Liver (tissue), 9 donors: ENCODE results near the gene SBF2. TPM values are rescaled to one million over a fixed set of nuclear protein-coding genes. Genes with fewer than 3 reads are reported as not detected.
"Not testable (repeated sequence)": the region's sequence is repeated elsewhere in the genome, so short reads cannot be mapped to it uniquely, and the experiment has no call there.

Source experiments
- DNase-seq: peaks from one replicate; pipeline ENCODE4 v3.0.0-alpha.2; 2017; ENCODE audit warnings: low spot score
- H3K27ac ChIP-seq, 2 donors: one replicate each; pipeline ENCODE4 v1.7.0; 2013; ENCODE audit warnings: inconsistent platforms in 2 of 2, low read length in 2 of 2, control low read depth in 1 of 2, low read depth in 1 of 2, mild to moderate bottlenecking in 1 of 2
- H3K27me3 ChIP-seq, 4 donors: one replicate each; pipeline versions ENCODE4 v1.6.1 to v1.7.0; 2013; ENCODE audit warnings: low read length in 3 of 4, inconsistent platforms in 1 of 4, mild to moderate bottlenecking in 1 of 4, moderate library complexity in 1 of 4; ENCODE audit not compliant: control insufficient read depth in 4 of 4, insufficient read depth in 4 of 4
- H3K36me3 ChIP-seq, 4 donors: one replicate each; pipeline versions ENCODE4 v1.6.1 to v1.7.0; 2013; ENCODE audit warnings: low read length in 3 of 4, mild to moderate bottlenecking in 3 of 4, low read depth in 1 of 4, moderate library complexity in 1 of 4; ENCODE audit not compliant: control insufficient read depth in 4 of 4, insufficient read depth in 3 of 4
- H3K4me1 ChIP-seq, 4 donors: one replicate each; pipeline versions ENCODE4 v1.6.1 to v1.7.0; 2013; ENCODE audit warnings: low read length in 3 of 4, mild to moderate bottlenecking in 3 of 4, moderate library complexity in 1 of 4; ENCODE audit not compliant: control insufficient read depth in 4 of 4, insufficient read depth in 4 of 4
- H3K4me3 ChIP-seq, 3 donors: one replicate each; pipeline versions ENCODE4 v1.6.1 to v1.7.0; 2013; ENCODE audit warnings: low read length in 3 of 3, control low read depth in 1 of 3, low read depth in 1 of 3, mild to moderate bottlenecking in 1 of 3
- H3K9ac ChIP-seq, 2 donors: one replicate each; pipeline ENCODE4 v1.7.0; 2013; ENCODE audit warnings: low read length in 2 of 2, mild to moderate bottlenecking in 2 of 2, moderate library complexity in 2 of 2, control low read depth in 1 of 2, low read depth in 1 of 2
- H3K9me3 ChIP-seq, 4 donors: one replicate each; pipeline versions ENCODE4 v1.6.1 to v1.7.0; 2013; ENCODE audit warnings: low read length in 3 of 4; ENCODE audit not compliant: control insufficient read depth in 4 of 4
- ATF3 ChIP-seq: IDR thresholded peaks from 2 replicates; pipeline ENCODE4 v1.6.1; 2016; ENCODE audit warnings: antibody characterized with exemption
- CTCF ChIP-seq: fragments of 150-350 bp; IDR thresholded peaks from 2 replicates; pipeline ENCODE4 v1.5.1; 2017; ENCODE audit warnings: improper control_type of control experiment, low read depth, low read length; ENCODE audit not compliant: missing input control
- EGR1 ChIP-seq, 2 donors: IDR thresholded peaks; 2 replicates each; pipeline ENCODE4 v1.6.1; 2016 to 2018; ENCODE audit warnings: antibody characterized with exemption in 2 of 2, low read depth in 2 of 2
- FOXA1 ChIP-seq: IDR thresholded peaks from 2 replicates; pipeline ENCODE4 v1.6.1; 2016; ENCODE audit warnings: antibody characterized with exemption
- GABPA ChIP-seq, 2 donors: IDR thresholded peaks in 1 of 2; conservative IDR thresholded peaks in 1 of 2; 2 replicates each; pipeline ENCODE4 v1.6.1; 2016; ENCODE audit warnings: antibody characterized with exemption in 2 of 2, mild to moderate bottlenecking in 1 of 2, moderate library complexity in 1 of 2
- HNF4A ChIP-seq, 2 donors: conservative IDR thresholded peaks; 2 replicates each; pipeline ENCODE4 v1.6.1; 2016; ENCODE audit warnings: antibody characterized with exemption in 2 of 2, mild to moderate bottlenecking in 2 of 2
- HNF4G ChIP-seq: IDR thresholded peaks from 2 replicates; pipeline ENCODE4 v1.6.1; 2016; ENCODE audit warnings: antibody characterized with exemption
- JUND ChIP-seq, 2 donors: IDR thresholded peaks; 2 replicates each; pipeline ENCODE4 v1.6.1; 2016; ENCODE audit warnings: antibody characterized with exemption in 2 of 2
- MAX ChIP-seq: IDR thresholded peaks from 2 replicates; pipeline ENCODE4 v1.6.1; 2016; ENCODE audit warnings: antibody characterized with exemption
- NR2F2 ChIP-seq: IDR thresholded peaks from 2 replicates; pipeline ENCODE4 v1.6.1; 2016; ENCODE audit warnings: antibody characterized with exemption
- RAD21 ChIP-seq, 2 donors: IDR thresholded peaks; 2 replicates each; pipeline ENCODE4 v1.6.1; 2016; ENCODE audit warnings: antibody characterized with exemption in 2 of 2, mild to moderate bottlenecking in 2 of 2
- RXRA ChIP-seq, 2 donors: IDR thresholded peaks; 2 replicates each; pipeline ENCODE4 v1.6.1; 2017 to 2018; ENCODE audit warnings: antibody characterized with exemption in 2 of 2, mild to moderate bottlenecking in 1 of 2
- SP1 ChIP-seq: IDR thresholded peaks from 2 replicates; pipeline ENCODE4 v1.6.1; 2018; ENCODE audit warnings: antibody characterized with exemption, mild to moderate bottlenecking
- TAF1 ChIP-seq: conservative IDR thresholded peaks from 2 replicates; pipeline ENCODE4 v1.6.1; 2016; ENCODE audit warnings: antibody characterized with exemption, mild to moderate bottlenecking
- YY1 ChIP-seq: IDR thresholded peaks from 2 replicates; pipeline ENCODE4 v1.6.1; 2016; ENCODE audit warnings: antibody characterized with exemption, mild to moderate bottlenecking
- WGBS: extraction: QIAGEN DNeasy Blood & Tissue Kit; methylation state at CpG from one replicate; pipeline ENCODE4 v1.1.7; 2013; 5-methylcytosine and 5-hydroxymethylcytosine counted together
- polyA plus RNA-seq, 2 donors: library from polyadenylated mRNA; stranded (reverse) in 1 of 2; unstranded in 1 of 2; fragments of 200-250 nt in 1 of 2; fragments of >200 nt in 1 of 2; fragmentation: Nextera tagmentation in 1 of 2; extraction: Ambion mirVana in 1 of 2; gene quantifications; one replicate each; pipeline versions ENCODE4 v1.2.1 to v1.2.3, GENCODE V29; 2013 to 2015
- total RNA-seq, 2 donors: library from RNA; depleted of rRNA; stranded (reverse); fragments of >200 nt; gene quantifications; one replicate each; pipeline ENCODE4 v1.2.3, GENCODE V29; 2014
- donor health status: healthy.
- donor health status: healthy.
- donor health status: healthy.
- donor health status: healthy.
- donor health status: healthy.

SBF2 gene
- total and polyA plus RNA-seq, 4 donors, result 7.5 to 31.3 (median 14.7) TPM

- 69% methylated on average over 4 of the region's 4 CpGs for WGBS
- no peaks in the 10 kb centered on the region for H3K9me3 ChIP-seq
- no peak overlapping the region for H3K27ac ChIP-seq
- no peak for DNase-seq
- H3K36me3 ChIP-seq, result peaks cover 0 to 3% (median under 1%) of the 10 kb centered on the region in 4 donors
- TF ChIP-seq CTCF (no peak), RAD21 (IDR thresholded peaks at IDR 0.05) (peak; percentile 70 to 73)
- no peaks in the 10 kb centered on the region for H3K27me3 ChIP-seq
- H3K4me3 ChIP-seq, result no peak overlapping the region
- no peak overlapping the region for H3K9ac ChIP-seq
- H3K4me1 ChIP-seq, result no peaks in the 10 kb centered on the region
Measured at GRCh38 chr11:9990221-9990973, 303.6 kb downstream of the SBF2 start.

- H3K4me3 ChIP-seq, H3K9me3 ChIP-seq, H3K4me1 ChIP-seq, H3K36me3 ChIP-seq, DNase-seq, H3K27me3 ChIP-seq, H3K9ac ChIP-seq, H3K27ac ChIP-seq: not testable (repeated sequence)
- WGBS, result 83% methylated on average over 4 of the region's 4 CpGs
Measured at GRCh38 chr11:9987303-9987702, 306.7 kb downstream of the SBF2 start.

GRCh38 chr11:9982796-9983579, 311.0 kb downstream of the SBF2 start:
- Histone ChIP-seq H3K36me3 (peaks cover 0 to 1% (median 0%) of the 10 kb centered on the region in 4 donors), H3K9ac (no peak overlapping the region), H3K27ac (no peak overlapping the region), H3K27me3 (no peaks in the 10 kb centered on the region), H3K4me3 (no peak overlapping the region), H3K9me3 (no peaks in the 10 kb centered on the region), H3K4me1 (peaks cover 0 to 1% (median 0%) of the 10 kb centered on the region in 4 donors)
- no peak for DNase-seq
- TF ChIP-seq SP1, result no peak
- no peak for TF ChIP-seq GABPA (IDR thresholded peaks at IDR 0.05 in 1 of 2, conservative IDR thresholded peaks at IDR 0.05 in 1 of 2)
- TF ChIP-seq HNF4G, result no peak
- TF ChIP-seq RXRA (IDR thresholded peaks at IDR 0.05), result no peak
- no peak for TF ChIP-seq HNF4A (conservative IDR thresholded peaks at IDR 0.05)
- no peak for TF ChIP-seq YY1
- no peak for TF ChIP-seq FOXA1
- TF ChIP-seq ATF3, result no peak
- TF ChIP-seq TAF1, result no peak
- TF ChIP-seq EGR1 (IDR thresholded peaks at IDR 0.05; ENCODE audit: low read depth in 2 of 2), result no peak
- no peak for TF ChIP-seq MAX
- TF ChIP-seq CTCF, result no peak
- no peak for TF ChIP-seq NR2F2
- no peak for TF ChIP-seq RAD21 (IDR thresholded peaks at IDR 0.05)
- no peak for TF ChIP-seq JUND (IDR thresholded peaks at IDR 0.05)
- WGBS, result 94% methylated on average over 16 of the region's 16 CpGs
